ENCODE measurements around the gene SUSD6.

DNA sequence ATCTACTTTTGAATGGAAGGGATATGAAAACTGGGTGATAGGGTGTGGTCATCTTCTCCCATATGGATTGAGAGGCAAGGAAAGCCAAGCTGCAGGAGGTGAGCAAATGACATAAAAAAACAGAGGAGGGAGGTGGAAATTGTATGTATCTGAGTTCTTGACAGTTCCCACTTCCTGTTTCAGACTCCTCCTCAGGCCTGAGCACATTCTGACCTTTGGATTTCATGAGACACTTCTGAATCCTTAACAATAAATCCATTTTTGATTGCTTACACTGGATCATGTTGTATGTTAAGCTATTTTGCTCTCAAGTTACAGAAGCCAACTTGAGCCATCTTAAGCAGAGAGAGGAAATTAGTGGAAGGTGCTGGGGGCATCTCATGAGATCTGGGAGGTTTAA lies 143.9 kb downstream of the SUSD6 start:
- TF ChIP-seq, protein P1, sequence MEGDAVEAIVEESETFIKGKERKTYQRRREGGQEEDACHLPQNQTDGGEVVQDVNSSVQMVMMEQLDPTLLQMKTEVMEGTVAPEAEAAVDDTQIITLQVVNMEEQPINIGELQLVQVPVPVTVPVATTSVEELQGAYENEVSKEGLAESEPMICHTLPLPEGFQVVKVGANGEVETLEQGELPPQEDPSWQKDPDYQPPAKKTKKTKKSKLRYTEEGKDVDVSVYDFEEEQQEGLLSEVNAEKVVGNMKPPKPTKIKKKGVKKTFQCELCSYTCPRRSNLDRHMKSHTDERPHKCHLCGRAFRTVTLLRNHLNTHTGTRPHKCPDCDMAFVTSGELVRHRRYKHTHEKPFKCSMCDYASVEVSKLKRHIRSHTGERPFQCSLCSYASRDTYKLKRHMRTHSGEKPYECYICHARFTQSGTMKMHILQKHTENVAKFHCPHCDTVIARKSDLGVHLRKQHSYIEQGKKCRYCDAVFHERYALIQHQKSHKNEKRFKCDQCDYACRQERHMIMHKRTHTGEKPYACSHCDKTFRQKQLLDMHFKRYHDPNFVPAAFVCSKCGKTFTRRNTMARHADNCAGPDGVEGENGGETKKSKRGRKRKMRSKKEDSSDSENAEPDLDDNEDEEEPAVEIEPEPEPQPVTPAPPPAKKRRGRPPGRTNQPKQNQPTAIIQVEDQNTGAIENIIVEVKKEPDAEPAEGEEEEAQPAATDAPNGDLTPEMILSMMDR (IDR thresholded peaks at IDR 0.05; ENCODE audit: insufficient read depth, low read length): no peak
- TF ChIP-seq POLR2AphosphoS5 (IDR thresholded peaks at IDR 0.05; ENCODE audit: low read depth) (no peak), GABPA (IDR thresholded peaks at IDR 0.05; ENCODE audit: low read depth) (no peak)
- TF ChIP-seq, protein P2, sequence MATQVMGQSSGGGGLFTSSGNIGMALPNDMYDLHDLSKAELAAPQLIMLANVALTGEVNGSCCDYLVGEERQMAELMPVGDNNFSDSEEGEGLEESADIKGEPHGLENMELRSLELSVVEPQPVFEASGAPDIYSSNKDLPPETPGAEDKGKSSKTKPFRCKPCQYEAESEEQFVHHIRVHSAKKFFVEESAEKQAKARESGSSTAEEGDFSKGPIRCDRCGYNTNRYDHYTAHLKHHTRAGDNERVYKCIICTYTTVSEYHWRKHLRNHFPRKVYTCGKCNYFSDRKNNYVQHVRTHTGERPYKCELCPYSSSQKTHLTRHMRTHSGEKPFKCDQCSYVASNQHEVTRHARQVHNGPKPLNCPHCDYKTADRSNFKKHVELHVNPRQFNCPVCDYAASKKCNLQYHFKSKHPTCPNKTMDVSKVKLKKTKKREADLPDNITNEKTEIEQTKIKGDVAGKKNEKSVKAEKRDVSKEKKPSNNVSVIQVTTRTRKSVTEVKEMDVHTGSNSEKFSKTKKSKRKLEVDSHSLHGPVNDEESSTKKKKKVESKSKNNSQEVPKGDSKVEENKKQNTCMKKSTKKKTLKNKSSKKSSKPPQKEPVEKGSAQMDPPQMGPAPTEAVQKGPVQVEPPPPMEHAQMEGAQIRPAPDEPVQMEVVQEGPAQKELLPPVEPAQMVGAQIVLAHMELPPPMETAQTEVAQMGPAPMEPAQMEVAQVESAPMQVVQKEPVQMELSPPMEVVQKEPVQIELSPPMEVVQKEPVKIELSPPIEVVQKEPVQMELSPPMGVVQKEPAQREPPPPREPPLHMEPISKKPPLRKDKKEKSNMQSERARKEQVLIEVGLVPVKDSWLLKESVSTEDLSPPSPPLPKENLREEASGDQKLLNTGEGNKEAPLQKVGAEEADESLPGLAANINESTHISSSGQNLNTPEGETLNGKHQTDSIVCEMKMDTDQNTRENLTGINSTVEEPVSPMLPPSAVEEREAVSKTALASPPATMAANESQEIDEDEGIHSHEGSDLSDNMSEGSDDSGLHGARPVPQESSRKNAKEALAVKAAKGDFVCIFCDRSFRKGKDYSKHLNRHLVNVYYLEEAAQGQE (IDR thresholded peaks at IDR 0.05; ENCODE audit: insufficient replicate concordance, low read depth): no peak
